ENCODE results near the gene FBXW7. TPM values are rescaled to one million over a fixed set of nuclear protein-coding genes. Genes with fewer than 3 reads are reported as not detected.

The FBXW7 gene
- total RNA-seq, 1 donor from 2014 or later = 47.2 TPM

DNA sequence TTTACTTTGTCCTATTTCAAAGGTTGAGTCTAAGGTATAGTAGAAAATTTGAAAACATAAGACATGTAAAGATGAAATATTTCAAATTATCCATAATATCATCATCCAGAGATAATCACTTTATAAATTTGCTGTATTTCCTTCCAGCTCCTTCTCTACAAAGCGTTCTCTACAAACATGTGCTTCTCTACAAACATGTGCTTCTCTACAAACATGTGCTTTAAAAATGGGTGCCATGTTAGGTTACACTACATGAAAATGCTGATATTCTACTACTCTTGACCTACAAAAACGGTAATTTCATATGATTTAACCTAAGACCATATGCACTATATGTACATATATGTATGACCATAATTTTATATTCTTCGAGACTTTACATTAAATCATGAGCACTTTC, 92.0 kb downstream of the FBXW7 start:
- TF ChIP-seq, protein P1, sequence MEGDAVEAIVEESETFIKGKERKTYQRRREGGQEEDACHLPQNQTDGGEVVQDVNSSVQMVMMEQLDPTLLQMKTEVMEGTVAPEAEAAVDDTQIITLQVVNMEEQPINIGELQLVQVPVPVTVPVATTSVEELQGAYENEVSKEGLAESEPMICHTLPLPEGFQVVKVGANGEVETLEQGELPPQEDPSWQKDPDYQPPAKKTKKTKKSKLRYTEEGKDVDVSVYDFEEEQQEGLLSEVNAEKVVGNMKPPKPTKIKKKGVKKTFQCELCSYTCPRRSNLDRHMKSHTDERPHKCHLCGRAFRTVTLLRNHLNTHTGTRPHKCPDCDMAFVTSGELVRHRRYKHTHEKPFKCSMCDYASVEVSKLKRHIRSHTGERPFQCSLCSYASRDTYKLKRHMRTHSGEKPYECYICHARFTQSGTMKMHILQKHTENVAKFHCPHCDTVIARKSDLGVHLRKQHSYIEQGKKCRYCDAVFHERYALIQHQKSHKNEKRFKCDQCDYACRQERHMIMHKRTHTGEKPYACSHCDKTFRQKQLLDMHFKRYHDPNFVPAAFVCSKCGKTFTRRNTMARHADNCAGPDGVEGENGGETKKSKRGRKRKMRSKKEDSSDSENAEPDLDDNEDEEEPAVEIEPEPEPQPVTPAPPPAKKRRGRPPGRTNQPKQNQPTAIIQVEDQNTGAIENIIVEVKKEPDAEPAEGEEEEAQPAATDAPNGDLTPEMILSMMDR (IDR thresholded peaks at IDR 0.05) = no peak
- no peak overlapping the region for H3K27ac ChIP-seq
- intact Hi-C loops (cut with DNase I) = no loop called here
- no peak overlapping the region for H3K4me3 ChIP-seq
- DNase-seq (no peak), ATAC-seq (no peak)
- H3K36me3 ChIP-seq = no peaks in the 10 kb centered on the region
- H3K9me3 ChIP-seq = no peaks in the 10 kb centered on the region
- H3K4me1 ChIP-seq = no peaks in the 10 kb centered on the region
- H3K27me3 ChIP-seq = no peaks in the 10 kb centered on the region

- ATAC-seq (no peak), DNase-seq (no peak)
- H3K27me3 ChIP-seq = no peaks in the 10 kb centered on the region
- no peaks in the 10 kb centered on the region for H3K9me3 ChIP-seq
- H3K4me3 ChIP-seq = no peak overlapping the region
- H3K36me3 ChIP-seq = no peaks in the 10 kb centered on the region
- H3K27ac ChIP-seq = no peak overlapping the region
- intact Hi-C loops (cut with DNase I) = no loop called here
- no peaks in the 10 kb centered on the region for H3K4me1 ChIP-seq
- TF ChIP-seq, protein P1 (IDR thresholded peaks at IDR 0.05) = no peak
Observed at GRCh38 chr4:152437561-152437960, 98.3 kb downstream of the FBXW7 start.

DNA sequence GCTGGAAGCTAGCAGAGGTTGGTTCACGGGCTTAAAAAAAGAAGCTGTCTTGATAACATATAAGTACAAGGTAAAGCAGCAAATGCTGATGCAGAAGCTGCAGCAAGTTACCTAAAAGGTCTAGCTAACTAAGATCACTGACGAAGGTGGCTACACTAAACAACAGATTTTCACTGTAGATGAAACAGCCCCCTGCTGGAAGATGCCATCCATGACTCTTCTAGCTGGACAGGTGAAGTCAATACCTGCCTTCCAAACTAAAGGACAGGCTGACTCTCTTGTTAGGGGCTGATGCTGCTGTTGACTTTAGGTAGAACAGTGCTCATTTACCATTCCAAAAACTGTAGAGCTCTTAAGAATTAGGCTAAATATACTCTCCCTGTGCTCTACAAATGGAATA, 99.5 kb downstream of the FBXW7 start:
- H3K36me3 ChIP-seq = no peaks in the 10 kb centered on the region
- no peak for ATAC-seq
- no peaks in the 10 kb centered on the region for H3K27me3 ChIP-seq
- no peak for DNase-seq
- intact Hi-C loops (cut with DNase I) = no loop called here
- H3K27ac ChIP-seq = no peak overlapping the region
- TF ChIP-seq, protein P1 (IDR thresholded peaks at IDR 0.05) = no peak
- no peaks in the 10 kb centered on the region for H3K4me1 ChIP-seq
- H3K9me3 ChIP-seq = no peaks in the 10 kb centered on the region
- H3K4me3 ChIP-seq = no peak overlapping the region

DNA sequence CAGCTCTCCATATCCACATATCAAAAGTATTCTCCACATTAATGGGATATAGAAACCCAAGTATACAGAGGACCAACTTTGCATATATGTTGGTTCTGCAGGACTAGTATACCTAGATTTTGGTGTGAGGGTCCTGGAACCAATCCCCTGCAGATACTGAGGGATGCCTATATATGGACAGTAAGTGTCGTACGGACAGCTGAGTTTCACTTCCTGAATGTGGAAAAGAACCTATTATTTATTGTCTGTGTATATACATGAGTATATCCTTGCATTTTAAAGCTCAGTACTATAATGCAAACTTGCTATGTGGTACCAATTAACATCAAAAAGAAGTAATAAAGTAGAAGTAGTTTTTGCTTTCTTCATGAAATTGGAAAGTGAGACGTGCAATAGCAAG, 101.9 kb downstream of the FBXW7 start:
- H3K4me1 ChIP-seq = no peaks in the 10 kb centered on the region
- no peaks in the 10 kb centered on the region for H3K36me3 ChIP-seq
- no peak overlapping the region for H3K4me3 ChIP-seq
- no peak overlapping the region for H3K27ac ChIP-seq
- DNase-seq (no peak), ATAC-seq (no peak)
- no peaks in the 10 kb centered on the region for H3K27me3 ChIP-seq
- TF ChIP-seq, protein P1 (IDR thresholded peaks at IDR 0.05) = no peak
- intact Hi-C loops (cut with DNase I) = no loop called here
- H3K9me3 ChIP-seq = no peaks in the 10 kb centered on the region

- TF ChIP-seq, protein P1 (IDR thresholded peaks at IDR 0.05) = no peak
- DNase-seq (no peak), ATAC-seq (no peak)
- intact Hi-C loops (cut with DNase I) = no loop called here
- no peaks in the 10 kb centered on the region for H3K4me1 ChIP-seq
- no peaks in the 10 kb centered on the region for H3K9me3 ChIP-seq
- no peaks in the 10 kb centered on the region for H3K27me3 ChIP-seq
- H3K27ac ChIP-seq = no peak overlapping the region
- H3K4me3 ChIP-seq = no peak overlapping the region
- H3K36me3 ChIP-seq = no peaks in the 10 kb centered on the region
Observed at GRCh38 chr4:152431784-152432183, 104.1 kb downstream of the FBXW7 start.

DNA sequence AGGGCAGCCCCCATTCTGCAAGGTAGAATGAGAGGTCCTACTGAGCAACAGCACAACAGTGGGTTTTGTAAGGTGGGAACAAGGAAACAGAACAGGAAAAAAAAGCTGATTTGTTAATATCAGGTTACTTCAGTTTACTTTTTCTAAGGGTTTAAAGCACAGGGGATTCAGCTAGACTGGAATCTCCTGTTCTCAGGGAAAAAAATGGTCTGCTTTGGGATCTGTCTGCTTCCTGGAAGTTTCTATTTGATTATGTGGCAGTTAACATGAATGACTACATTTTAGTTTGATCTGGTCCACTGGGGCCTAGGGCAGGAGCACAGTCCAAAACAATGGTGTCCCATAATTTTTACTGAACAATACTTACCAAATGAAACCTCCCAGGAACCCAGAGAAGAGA, 104.6 kb downstream of the FBXW7 start:
- H3K27ac ChIP-seq = no peak overlapping the region
- intact Hi-C loops (cut with DNase I) = no loop called here
- TF ChIP-seq, protein P1 (IDR thresholded peaks at IDR 0.05) = no peak
- no peaks in the 10 kb centered on the region for H3K36me3 ChIP-seq
- ATAC-seq (no peak), DNase-seq (no peak)
- no peaks in the 10 kb centered on the region for H3K9me3 ChIP-seq
- no peaks in the 10 kb centered on the region for H3K27me3 ChIP-seq
- H3K4me1 ChIP-seq = no peaks in the 10 kb centered on the region
- H3K4me3 ChIP-seq = no peak overlapping the region

Data from upper lobe of right lung (tissue), 1 donor.